PFSK-1 (cell line): ENCODE results near the gene PRMT9.

Experiments
- POLR2AphosphoS5 ChIP-seq: IDR thresholded peaks from 2 replicates; pipeline ENCODE4 v1.6.1; 2012; ENCODE audit warnings: low read depth, mild to moderate bottlenecking, control low read depth, low read length, moderate library complexity
- SIN3A ChIP-seq: IDR thresholded peaks from 2 replicates; pipeline ENCODE4 v1.6.1; 2012; ENCODE audit warnings: mild to moderate bottlenecking, low read length, moderate library complexity, borderline replicate concordance; ENCODE audit not compliant: insufficient read depth
- TAF1 ChIP-seq: IDR thresholded peaks from 2 replicates; pipeline ENCODE4 v1.6.1; 2012; ENCODE audit warnings: low read length, control low read depth, borderline replicate concordance; ENCODE audit not compliant: insufficient read depth
- TF ChIP-seq, protein P1 (sequence below), 2 experiments: IDR thresholded peaks; 2 replicates each; pipeline versions ENCODE4 v1.6.1 to v1.8.0; 2011 to 2012; ENCODE audit warnings: low read depth in 2 of 2, low read length in 2 of 2, control low read depth in 1 of 2, inconsistent platforms in 1 of 2, mild to moderate bottlenecking in 1 of 2, moderate library complexity in 1 of 2; ENCODE audit not compliant: insufficient read depth in 1 of 2

DNA sequence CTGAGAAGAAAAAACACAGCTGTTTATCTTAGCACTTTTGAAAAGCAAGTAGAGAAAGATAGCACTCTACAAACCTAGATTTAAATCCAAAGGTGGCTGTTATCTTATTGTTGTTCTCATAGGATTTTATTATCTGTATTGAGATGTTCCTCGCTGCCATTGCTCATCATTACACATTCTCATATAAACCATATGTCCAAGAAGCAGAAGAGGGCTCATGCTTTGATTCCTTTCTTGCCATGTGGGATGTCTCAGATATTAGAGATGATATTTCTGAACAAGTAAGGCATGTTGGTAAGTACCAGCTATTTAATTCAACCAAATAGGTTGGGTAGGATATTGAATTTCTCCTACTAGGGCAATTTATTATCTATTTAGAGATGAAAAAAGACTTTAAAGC lies 50.3 kb downstream of the PRMT9 start:
- no peak for TF ChIP-seq SIN3A
- TF ChIP-seq TAF1: no peak
- no peak for TF ChIP-seq POLR2AphosphoS5
- TF ChIP-seq, protein P1, sequence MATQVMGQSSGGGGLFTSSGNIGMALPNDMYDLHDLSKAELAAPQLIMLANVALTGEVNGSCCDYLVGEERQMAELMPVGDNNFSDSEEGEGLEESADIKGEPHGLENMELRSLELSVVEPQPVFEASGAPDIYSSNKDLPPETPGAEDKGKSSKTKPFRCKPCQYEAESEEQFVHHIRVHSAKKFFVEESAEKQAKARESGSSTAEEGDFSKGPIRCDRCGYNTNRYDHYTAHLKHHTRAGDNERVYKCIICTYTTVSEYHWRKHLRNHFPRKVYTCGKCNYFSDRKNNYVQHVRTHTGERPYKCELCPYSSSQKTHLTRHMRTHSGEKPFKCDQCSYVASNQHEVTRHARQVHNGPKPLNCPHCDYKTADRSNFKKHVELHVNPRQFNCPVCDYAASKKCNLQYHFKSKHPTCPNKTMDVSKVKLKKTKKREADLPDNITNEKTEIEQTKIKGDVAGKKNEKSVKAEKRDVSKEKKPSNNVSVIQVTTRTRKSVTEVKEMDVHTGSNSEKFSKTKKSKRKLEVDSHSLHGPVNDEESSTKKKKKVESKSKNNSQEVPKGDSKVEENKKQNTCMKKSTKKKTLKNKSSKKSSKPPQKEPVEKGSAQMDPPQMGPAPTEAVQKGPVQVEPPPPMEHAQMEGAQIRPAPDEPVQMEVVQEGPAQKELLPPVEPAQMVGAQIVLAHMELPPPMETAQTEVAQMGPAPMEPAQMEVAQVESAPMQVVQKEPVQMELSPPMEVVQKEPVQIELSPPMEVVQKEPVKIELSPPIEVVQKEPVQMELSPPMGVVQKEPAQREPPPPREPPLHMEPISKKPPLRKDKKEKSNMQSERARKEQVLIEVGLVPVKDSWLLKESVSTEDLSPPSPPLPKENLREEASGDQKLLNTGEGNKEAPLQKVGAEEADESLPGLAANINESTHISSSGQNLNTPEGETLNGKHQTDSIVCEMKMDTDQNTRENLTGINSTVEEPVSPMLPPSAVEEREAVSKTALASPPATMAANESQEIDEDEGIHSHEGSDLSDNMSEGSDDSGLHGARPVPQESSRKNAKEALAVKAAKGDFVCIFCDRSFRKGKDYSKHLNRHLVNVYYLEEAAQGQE (IDR thresholded peaks at IDR 0.05; ENCODE audit: insufficient read depth in 1 of 2, low read depth in 2 of 2, low read length in 2 of 2): no peak
